GM21515 (cell line): ENCODE measurements around the gene TNS3.
"Not testable (repeated sequence)": the region's sequence is repeated elsewhere in the genome, so short reads cannot be mapped to it uniquely, and the experiment has no call there.

Source experiments
- ATAC-seq: cut with Tn5 transposase; IDR thresholded peaks from one replicate; pipeline ENCODE4 v1.9.1; 2021; ENCODE audit not compliant: unreplicated experiment

The TNS3 gene

DNA sequence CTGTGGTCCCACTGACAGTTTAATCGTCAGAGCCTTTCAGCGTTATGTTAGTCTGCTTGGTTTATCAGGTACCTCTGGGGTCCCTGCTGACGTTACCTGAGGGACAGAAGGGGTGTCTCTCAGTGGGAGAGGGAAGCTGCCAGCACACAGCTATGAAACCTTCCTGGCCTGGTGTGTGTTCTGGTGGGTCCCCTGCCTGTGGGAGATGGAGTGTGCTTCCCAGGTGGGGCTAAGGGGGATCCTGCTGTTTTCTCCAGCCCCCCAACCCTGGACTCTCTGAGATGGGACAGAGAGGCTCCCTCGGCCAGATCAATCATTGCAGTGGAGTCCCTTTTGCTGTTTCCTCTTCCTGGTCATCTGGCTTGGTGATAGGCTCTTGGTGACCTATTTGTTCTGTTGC, 308.8 kb downstream of the TNS3 start:
- ATAC-seq: no peak

DNA sequence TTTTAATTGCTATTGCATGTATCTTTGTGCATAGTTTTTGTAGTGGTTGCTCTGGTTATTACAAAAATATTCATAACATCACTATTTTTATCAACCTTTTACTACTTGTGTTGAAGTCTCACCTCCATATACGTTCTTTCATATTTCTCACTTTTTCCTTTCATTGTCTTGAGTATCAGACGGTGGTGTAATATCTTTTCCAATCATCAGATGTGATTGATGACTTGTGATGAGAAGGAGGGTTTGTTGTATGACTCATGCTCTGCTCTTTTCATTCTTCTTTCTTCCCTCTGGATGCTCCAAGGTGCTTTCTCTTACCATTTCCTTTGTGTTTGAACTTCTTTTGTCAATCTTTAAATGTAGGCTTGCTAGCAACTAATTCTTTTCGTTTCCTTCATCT, 310.2 kb downstream of the TNS3 start:
- ATAC-seq: no peak

DNA sequence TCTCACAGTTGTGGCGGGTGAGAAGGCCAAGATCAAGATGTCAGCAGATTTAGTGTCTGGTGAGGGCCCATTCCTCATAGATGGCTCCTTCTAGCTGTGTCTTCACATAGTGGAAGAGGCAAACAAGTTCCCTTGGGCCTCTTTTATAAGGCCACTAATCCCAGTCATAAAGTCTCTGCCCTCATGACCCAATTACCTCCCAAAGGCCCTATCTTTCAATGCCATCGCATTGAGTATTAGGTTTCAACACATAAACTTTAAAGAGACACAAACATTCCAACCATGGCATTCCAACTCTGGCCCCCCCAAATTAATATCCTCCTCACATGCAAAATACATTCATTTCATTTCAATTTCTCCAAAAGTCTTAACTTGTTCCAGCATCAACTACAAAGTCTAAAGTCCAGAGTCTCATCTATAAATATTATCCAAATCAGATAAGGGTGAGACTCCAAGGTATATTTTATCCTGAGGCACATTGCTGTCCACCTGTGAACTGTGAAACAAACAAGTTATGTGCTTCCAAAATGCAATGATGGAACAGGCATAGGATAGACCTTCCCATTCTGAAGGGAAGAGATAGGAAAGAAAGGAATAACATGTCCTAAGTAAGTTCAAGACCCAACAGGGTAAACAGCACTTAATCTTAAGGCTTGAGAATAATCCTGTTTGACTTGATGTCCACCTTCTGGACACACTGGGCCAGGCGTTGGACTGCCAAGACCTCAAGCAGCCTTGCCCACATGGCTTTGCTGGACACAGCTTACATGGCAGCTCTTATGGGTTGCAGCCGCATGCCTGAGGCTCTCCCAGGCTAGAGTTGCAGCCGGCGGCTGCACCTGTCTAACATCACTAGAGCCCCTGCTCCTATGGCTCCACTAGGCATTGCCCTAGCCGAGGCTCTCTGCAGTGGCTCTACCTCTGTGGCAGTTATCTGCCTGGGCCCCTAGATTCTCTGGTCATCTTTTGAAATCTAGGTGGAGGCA, 312.8 kb downstream of the TNS3 start:
- ATAC-seq: no peak

DNA sequence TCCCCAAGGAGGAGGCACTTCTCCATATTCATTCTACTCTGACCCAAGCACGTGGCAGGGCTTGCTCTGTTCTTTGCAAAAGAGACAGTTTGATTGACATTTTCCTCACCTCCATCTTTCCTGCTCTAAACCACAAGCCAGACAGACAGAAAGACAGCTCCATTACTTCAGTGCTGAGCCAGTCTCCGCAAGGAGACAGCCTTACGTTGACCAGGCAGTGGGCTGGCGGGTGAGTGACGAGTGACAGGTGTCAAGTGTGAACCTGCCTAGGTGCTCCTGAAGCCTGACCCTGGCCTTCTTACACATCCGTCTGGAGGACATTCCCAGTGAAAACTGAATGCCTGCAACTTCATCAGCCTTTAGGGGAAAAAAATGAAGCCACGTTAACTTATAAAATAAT, 314.6 kb downstream of the TNS3 start:
- ATAC-seq: no peak

DNA sequence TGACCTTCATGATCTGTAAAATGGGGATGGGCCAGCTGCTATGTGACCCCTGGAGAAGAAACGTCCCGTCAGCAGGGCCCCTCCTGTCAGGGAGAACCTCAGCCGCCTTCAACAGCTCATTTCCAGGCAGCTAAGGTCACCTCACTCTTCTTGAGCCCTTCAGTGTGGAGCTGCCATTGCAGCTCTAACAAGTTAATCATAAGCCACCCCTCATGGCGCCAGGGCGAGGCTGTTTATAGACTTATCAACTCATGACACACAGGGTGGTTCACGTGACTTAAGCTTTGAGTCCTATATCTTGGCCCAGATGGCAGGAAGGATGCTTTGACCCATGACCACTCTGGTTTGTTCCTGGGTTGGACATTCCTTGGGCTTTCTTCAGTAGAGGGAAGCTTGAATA, 315.1 kb downstream of the TNS3 start:
- ATAC-seq: no peak

DNA sequence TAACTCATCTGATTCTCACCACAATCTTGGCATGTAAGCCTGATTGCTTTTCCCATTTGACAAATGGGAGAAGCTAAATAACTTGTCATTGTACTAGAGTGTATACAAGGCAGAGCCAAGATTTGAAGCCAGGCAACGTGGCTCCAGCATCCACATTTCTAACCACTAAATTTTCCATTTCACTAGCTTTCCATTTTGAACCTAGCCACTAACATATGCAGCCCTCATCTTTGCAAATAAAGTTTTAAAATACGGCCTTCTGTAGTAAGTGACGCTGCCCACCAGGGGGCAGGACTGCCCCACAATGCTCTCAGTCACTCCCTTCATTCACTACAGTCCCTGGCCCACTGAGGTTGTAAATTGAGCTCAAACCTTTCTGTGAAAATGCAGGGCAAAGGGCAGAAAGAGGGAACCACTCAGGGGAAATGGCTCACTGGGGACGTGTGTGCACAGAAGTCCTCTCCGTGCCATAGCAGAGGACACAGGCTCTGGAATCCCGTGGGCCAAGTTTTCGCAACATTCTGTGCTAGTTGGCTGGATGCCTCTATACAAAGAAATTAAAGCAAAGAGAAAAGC, 315.7 kb downstream of the TNS3 start:
- ATAC-seq: peak; percentile 79

DNA sequence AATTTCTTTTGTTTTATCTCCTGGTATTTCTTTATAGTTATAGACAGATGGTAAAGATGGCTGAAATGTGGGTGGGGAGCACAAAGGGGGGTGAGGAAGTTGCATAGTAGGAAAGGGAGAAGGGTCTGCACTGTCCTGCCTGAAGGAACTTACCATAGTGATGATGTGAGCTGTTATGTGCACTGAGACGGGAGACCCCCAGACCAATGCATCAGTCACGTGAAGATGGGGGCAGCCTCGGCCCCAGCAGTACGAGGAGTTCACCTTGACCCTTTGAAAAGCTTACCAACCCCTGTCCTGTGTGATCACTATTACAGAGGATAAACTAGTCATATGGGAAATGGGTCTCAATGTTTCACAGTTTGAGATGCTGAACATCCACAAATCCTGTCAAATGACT, 316.3 kb downstream of the TNS3 start:
- ATAC-seq: no peak

DNA sequence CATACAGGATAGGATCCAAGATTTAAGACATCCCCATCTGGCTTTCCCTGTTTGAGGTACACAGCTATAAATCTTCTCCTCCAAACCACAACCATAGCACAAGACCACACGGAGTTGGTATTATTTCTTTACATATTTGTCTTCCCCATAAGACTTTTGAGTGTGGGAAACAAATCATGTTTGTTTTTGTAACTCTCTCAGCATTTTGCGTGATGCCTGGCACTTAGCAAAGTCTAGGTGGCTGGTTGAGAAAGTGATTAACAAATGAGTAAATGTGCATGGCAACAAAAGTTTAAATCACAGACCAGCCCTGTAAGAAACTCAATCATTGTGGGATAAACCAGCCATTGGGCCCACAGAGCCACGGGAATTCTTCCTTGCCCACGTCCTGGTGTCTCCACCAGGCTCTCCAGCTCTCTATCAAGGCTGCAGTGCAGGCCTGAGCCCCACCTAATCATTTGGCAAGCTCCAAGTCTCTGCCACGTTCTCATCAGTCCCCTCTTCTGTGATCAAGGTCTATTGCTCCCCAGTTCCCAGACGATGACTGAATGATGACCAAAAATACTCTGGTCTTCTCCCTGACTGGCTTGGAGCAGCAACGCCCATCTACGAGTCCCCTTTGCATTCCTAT, 317.8 kb downstream of the TNS3 start:
- ATAC-seq: no peak

DNA sequence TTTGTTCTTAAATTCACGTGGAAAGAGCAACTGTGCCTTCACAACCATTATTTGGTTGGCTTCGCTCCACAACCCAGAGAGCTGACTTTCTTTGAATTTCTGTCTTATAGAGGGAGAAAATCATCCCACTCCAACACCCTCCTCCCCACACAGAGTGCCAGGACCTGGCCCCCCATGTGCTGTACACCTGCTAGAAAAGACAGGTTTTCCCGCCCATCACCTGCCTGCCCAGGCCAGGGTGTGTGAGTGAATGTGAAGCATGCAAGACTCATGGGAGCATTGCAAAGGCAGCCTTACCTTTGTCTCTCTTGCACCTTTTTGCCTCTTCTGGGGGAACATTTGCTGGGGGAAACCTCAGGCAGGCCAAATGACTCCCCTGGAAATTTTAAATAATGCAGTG, 319.0 kb downstream of the TNS3 start:
- ATAC-seq: no peak

DNA sequence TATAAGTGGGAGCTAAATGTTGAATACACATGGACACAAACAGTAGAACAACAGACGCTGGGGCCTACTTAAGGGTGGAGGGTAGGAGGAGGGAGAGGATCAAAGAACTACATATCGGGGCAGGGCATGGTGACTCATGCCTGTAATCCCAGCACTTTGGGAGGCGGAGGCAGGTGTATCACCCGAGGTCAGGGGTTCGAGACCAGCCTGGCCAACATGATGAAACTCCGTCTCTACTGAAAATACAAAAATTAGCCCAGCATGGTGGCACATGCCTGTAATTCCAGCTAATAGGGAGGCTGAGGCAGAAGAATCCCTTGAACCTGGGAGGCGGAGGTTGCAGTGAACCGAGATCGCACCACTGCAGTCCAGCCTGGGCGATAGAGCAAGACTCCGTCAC, 319.8 kb downstream of the TNS3 start:
- not testable (repeated sequence) for ATAC-seq

DNA sequence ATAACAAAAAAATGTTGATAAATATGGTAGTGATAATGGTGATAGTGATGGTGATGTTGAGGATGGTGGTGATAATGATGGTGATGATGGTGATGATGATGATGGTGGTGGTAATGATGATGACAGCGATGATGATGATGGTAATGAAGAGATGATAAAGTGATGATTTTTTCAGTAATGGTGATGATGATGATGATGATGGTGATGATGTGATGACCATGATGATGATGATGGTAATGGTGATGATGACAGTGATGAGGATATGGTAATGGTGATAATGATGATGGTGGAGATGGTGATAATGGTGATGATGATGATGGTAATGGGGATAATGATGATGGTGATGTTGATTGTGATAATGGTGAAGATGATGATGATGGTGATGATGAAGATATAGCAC, 321.6 kb downstream of the TNS3 start:
- no peak for ATAC-seq

DNA sequence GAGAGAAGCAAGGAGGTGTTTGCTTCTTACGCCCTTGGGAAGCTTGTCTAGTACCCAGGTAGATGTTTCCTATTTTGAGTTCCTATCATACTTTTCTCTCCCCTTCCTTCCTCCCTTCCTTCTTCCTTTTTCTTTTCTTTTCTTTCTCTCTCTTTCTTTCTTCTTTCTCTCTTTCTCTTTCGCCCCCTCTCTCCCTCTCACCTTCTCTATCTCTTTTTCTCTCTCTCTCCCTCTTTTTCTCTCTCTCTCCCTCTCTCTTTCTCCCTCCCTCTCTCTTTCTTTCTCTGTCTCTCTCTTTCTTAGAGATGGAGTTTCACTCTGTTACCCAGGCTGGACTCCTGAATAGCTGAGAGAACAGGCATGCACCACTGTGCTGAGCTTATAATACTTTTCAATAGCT, 322.2 kb downstream of the TNS3 start:
- ATAC-seq: no peak

DNA sequence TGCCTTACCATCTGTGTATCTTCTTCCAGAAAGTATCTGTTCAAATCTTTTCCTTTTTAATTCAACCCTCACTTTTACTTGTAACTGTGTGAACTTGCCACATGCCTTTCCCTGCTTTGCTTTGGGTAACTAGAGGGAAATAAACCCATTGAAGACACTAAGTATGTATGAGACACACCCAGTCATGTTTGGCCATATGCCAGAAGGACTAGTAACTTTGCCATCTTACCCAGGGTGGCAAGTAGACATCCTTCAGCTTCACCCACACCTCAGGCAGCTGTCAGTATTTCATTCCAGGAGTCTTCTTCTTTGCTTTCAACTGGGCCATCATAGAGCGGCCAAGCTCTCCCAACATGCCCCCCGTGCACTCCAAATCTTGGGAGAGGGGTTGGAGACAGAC, 323.1 kb downstream of the TNS3 start:
- no peak for ATAC-seq

DNA sequence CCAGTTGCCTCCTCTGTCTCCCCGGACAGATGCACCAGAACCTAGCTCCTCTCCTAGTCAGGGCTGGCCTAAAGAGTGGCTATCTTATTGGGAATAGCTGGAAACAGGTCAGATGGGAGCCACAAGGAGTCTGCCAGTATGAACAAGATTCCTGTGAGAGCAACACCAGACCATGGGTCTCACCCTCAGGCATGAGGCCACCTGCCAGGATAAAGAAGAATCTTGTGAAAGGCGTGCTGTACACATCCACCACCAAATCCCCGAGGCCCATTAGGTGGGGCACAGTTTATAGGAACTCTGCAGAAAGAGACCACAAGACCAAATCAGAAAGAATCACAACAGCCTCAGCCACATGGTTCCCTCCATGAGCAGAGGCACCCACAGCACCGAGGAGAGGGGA, 325.9 kb downstream of the TNS3 start:
- no peak for ATAC-seq

DNA sequence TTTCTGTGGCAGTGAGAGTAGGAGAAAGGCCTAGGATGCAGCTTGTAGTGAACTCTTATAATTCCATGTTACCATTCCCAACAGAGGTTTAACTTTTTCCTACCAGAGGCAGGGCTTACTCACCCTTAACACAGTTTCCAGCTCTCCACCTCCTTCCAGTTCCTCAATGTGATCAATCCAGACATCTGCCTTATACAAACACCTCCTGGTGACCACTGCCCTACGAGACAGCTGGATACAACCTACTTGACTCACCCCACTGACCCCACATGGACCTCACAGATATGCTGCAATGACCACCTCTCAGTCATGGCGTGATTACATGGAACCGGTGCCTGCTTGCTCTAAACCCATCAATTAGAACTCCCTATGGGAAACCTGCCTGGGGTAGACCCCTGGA, 326.5 kb downstream of the TNS3 start:
- ATAC-seq: no peak

DNA sequence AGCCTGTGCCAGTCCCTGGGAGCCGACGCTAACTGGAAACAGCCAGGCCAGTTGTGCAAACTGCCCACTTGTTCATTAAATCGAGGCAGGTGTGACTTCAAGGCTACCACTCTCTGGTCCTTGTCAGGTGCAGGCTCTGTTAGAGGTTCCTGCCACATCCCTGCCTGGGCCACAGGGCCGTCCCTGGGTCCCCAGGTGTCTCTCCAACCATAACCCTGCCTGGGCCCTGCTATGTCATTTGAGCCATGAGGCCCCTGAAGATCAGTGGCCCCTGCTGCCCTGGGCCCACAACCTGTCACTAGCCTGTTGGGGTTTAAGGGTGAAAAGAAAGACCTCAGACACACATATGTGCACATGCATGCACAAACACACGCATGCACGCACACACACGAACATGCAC, 326.9 kb downstream of the TNS3 start:
- ATAC-seq: no peak

DNA sequence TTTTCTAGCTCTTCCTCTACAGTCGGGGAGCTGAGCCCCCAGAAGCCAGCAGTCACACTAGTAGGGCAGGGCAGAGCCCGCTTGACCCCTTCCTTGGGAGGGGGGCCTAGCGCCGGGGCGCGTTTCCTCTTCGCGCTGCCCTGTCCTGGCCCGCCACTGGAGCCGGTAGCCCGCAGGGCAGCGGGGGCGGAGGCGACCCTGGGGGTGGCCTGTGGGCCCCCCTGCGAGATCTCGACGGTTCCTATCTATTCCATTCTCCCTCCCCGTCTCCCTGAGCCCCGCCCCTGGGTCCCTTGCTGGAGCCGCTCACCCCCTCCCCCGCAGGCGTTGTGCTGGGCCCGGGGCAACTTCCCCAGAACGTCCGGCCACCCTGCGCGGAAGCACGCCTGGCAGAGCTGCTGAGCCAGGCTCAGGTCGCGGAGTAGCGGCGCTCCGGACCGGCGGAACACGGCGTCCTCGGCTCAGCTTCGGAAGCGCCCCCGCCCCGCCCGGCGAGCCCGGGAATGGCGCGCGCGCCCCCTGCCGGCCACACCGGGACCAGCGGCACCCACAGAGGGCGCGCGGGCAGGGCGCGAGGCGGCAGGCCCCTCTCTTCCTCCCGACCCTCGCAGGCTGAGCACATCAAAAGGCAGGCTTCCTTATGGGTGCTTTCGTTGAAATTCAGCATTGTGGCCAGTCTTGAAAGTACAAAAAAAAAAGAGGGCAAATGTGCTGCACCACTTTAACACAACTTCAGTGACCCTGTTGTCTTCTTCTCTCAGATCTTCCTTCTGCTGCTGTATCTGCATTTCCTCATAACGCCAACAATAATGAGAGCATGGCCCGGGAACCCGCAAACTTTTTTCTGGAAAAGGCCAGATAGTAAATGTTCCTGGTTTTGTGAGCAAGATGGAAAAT, 327.6 kb downstream of the TNS3 start:
- ATAC-seq: peak; percentile 75

DNA sequence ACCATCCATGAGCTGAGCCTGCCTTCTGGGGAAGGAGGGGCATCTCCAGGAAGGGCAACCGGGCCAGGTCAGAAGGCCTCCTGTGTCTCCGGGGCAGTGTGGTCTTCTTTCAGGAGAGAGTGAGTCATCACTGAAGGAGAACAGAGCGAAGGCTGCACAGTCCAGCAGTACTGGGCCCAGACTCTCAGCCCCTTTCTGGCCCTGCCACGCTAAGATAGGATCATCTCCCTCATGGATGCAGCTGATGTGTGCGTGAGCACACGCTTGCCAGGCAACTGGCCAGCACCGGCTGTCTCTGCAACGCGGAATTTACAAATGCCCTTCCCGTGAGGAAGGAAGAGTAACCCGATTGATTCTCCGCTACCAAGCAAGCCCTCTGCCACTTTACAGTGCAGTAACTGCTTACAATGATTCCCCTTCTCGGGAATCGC, 328.2 kb downstream of the TNS3 start:
- peak; percentile 32 for ATAC-seq

DNA sequence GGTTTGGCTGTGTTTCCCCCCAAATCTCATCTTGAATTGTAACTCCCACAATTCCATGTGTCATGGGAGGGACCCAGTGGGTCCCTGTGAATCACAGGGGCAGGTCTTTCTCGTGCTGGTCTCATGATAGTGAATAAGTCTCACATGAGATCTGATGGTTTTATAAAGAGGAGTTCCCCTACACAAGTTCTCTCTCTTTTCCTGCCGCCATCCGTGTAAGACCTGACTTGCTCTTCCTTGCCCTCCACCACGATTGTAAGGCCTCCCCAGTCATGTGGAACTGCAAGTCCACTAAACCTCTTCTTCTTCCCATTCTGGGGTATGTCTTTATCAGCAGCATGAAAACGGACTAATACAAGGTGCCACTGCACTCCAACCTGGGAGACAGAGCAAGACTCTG, 329.2 kb downstream of the TNS3 start:
- ATAC-seq: no peak

DNA sequence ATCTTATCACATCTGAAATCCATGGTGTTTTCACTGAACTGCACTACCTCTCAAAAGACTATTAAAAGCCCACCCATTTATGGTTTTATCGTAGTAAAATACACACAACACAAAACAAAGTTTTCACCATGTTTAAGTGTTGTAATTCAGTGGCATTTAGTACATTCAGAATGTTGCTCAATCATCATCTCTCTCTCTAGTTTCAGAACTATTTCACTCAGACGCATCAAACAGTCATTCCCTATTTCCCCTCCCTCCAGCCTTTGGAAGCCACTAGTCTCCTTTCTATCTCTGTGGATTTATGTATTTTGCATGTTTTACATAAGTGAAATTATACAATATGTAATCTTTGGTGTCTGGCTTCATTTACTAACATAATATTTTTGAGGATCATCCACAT, 332.6 kb downstream of the TNS3 start:
- ATAC-seq: no peak

DNA sequence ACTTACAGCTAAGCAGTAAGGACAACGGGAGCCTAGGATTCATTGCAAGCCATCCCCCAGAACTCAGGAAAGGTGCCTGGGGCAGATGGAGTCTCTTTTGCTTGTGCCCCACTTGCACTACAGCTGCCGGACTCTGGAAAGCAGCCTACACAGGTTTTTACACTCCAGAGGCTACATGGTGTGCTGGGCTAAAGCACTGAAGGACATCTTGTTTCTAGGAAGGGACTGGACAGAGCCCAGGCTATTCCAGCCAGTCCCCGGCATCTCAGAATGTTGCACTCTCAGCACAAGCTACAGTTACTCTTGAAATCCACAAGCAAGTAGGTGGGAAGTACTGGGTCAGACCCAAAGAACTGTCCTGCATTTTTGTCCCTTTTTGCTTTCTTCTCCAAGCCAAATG, 333.1 kb downstream of the TNS3 start:
- no peak for ATAC-seq
